ENCODE results near the gene TTLL11. TPM values are rescaled to one million over a fixed set of nuclear protein-coding genes. Genes with fewer than 3 reads are reported as not detected.

The TTLL11 gene
- total RNA-seq, 4 donors from 2014 or later, result 12.3 to 20.5 (median 15.3) TPM

DNA sequence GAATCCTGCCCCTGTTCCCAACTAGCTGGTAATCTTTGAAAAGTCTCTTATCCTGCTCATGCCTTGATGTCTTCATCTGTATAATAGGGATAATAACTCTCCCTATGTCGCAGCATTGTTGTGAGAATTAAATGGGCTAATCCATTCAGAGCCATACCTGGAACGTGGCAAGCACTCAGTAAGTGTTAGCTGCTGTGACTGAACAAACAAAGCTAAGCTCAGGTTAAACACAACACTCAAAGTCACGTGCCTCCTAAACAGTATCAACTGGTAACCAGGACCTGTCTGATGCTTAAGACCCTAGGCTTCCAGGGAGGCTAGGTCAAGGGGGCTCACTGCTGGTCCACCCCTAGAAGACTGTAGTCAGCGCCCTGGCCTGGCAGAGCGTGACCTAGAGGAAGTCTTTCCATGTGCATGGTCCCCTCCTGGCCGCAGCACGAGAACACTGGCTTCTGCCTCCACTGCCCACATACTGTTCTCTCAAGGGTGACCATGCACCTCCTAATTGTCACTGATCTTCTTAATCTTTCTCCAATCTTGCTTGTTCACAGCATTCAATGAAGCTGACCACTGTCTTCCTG lies 211.1 kb downstream of the TTLL11 start:
- TF ChIP-seq, protein P1, sequence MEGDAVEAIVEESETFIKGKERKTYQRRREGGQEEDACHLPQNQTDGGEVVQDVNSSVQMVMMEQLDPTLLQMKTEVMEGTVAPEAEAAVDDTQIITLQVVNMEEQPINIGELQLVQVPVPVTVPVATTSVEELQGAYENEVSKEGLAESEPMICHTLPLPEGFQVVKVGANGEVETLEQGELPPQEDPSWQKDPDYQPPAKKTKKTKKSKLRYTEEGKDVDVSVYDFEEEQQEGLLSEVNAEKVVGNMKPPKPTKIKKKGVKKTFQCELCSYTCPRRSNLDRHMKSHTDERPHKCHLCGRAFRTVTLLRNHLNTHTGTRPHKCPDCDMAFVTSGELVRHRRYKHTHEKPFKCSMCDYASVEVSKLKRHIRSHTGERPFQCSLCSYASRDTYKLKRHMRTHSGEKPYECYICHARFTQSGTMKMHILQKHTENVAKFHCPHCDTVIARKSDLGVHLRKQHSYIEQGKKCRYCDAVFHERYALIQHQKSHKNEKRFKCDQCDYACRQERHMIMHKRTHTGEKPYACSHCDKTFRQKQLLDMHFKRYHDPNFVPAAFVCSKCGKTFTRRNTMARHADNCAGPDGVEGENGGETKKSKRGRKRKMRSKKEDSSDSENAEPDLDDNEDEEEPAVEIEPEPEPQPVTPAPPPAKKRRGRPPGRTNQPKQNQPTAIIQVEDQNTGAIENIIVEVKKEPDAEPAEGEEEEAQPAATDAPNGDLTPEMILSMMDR (IDR thresholded peaks at IDR 0.05 in 4 of 5, conservative IDR thresholded peaks at IDR 0.05 in 1 of 5), result no peak
- no peak for TF ChIP-seq POLR2A (IDR thresholded peaks at IDR 0.05)
- H3K36me3 ChIP-seq, result no peaks in the 10 kb centered on the region
- H3K27ac ChIP-seq, result no peak overlapping the region
- no peak overlapping the region for H3K4me3 ChIP-seq
- no peaks in the 10 kb centered on the region for H3K27me3 ChIP-seq
- H3K9me3 ChIP-seq, result no peaks in the 10 kb centered on the region
- DNase-seq, result no peak
- no peak for ATAC-seq
- in situ Hi-C loops (cut with MboI; ENCODE audit: low sequenced_read_pairs in 4 of 4), result no loop called here
- intact Hi-C loops (cut with DNase I; ENCODE audit: low total_unique reads), result no loop called here
- H3K4me1 ChIP-seq, result peaks cover 0 to 5% of the 10 kb centered on the region in 2 donors

- no peak overlapping the region for H3K27ac ChIP-seq
- intact Hi-C loops (cut with DNase I; ENCODE audit: low total_unique reads), result no loop called here
- in situ Hi-C loops (cut with MboI; ENCODE audit: low sequenced_read_pairs in 4 of 4), result no loop called here
- DNase-seq (no peak), ATAC-seq (no peak)
- H3K36me3 ChIP-seq, result no peaks in the 10 kb centered on the region
- no peaks in the 10 kb centered on the region for H3K9me3 ChIP-seq
- H3K4me3 ChIP-seq, result no peak overlapping the region
- H3K27me3 ChIP-seq, result no peaks in the 10 kb centered on the region
- TF ChIP-seq POLR2A (IDR thresholded peaks at IDR 0.05), result no peak
- TF ChIP-seq, protein P1 (IDR thresholded peaks at IDR 0.05 in 4 of 5, conservative IDR thresholded peaks at IDR 0.05 in 1 of 5), result no peak
- peaks cover 6 to 14% of the 10 kb centered on the region in 2 donors for H3K4me1 ChIP-seq
Observed at GRCh38 chr9:121880343-121880898, 212.7 kb downstream of the TTLL11 start.

DNA sequence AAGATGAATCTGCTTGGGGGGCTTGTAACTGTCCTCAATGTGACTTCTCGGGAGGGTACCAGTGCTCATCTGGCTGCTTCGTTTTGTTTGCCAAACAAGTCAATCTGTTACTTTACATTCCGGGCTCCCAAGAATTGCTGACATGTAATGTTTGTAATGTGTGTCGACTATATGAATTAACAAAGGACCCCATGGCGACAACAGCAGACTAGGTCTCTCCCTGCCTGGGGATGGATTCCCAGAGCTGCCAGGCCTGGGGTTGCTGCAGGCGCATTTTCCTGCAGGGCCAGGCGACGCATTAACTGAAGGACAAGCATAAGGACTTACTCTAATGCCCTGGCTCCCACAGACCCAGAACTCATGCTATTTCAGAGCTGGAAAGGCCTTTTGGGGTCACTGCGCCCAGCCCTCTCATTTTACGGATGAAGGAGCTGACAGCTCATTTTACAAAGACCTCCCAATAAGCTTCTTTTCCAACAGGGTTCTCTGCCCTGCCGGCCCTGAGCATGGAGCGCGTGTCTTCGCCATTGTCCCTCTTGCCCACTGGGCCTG lies 214.8 kb downstream of the TTLL11 start:
- no peak for DNase-seq
- no peak for ATAC-seq
- in situ Hi-C loops (cut with MboI; ENCODE audit: low sequenced_read_pairs in 4 of 4) (no loop called here), intact Hi-C loops (cut with DNase I; ENCODE audit: low total_unique reads) (loop anchor here (5.0 kb wide), 1 partner anchor 109 kb away; no protein-coding TSS in a partner anchor)
- Histone ChIP-seq H3K27ac (no peak overlapping the region), H3K27me3 (no peaks in the 10 kb centered on the region), H3K4me1 (peaks cover 6 to 14% of the 10 kb centered on the region in 2 donors), H3K9me3 (no peaks in the 10 kb centered on the region), H3K4me3 (no peak overlapping the region), H3K36me3 (no peaks in the 10 kb centered on the region)
- TF ChIP-seq, protein P1 (IDR thresholded peaks at IDR 0.05 in 4 of 5, conservative IDR thresholded peaks at IDR 0.05 in 1 of 5), result no peak
- no peak for TF ChIP-seq POLR2A (IDR thresholded peaks at IDR 0.05)

- H3K27ac ChIP-seq, result peak overlapping the region; percentile 42 to 78 (median 70)
- peaks cover 13 to 14% of the 10 kb centered on the region in 2 donors for H3K4me1 ChIP-seq
- no peaks in the 10 kb centered on the region for H3K9me3 ChIP-seq
- no peaks in the 10 kb centered on the region for H3K36me3 ChIP-seq
- H3K4me3 ChIP-seq, result no peak overlapping the region
- TF ChIP-seq, protein P1 (IDR thresholded peaks at IDR 0.05 in 4 of 5, conservative IDR thresholded peaks at IDR 0.05 in 1 of 5), result no peak
- no peak for TF ChIP-seq POLR2A (IDR thresholded peaks at IDR 0.05)
- intact Hi-C loops (cut with DNase I; ENCODE audit: low total_unique reads), result loop anchor here (5.0 kb wide), 1 partner anchor 111 kb away; no protein-coding TSS in a partner anchor
- DNase-seq (peak; percentile 85 to 90), ATAC-seq (peak; percentile 97 to 98)
- H3K27me3 ChIP-seq, result no peaks in the 10 kb centered on the region
- in situ Hi-C loops (cut with MboI; ENCODE audit: low sequenced_read_pairs in 4 of 4), result no loop called here
Observed at GRCh38 chr9:121876658-121877271, 216.3 kb downstream of the TTLL11 start.
